H1 (cell line): ENCODE measurements around the gene SCN4A. TPM values are rescaled to one million over a fixed set of nuclear protein-coding genes. Genes with fewer than 3 reads are reported as not detected.

Experiments
- CTCF ChIA-PET: fragments of 300-600 bp; sonication (Branson Sonifier 250); formaldehyde crosslinking; loops from one replicate; lab custom pipeline; 2021; ENCODE audit not compliant: partially characterized antibody; lab: Charles Lee
- POLR2A ChIA-PET: fragments of 300-600 bp; sonication (Branson Sonifier 250); formaldehyde crosslinking; loops from one replicate; lab custom pipeline; 2021; ENCODE audit warnings: inconsistent platforms; ENCODE audit not compliant: partially characterized antibody; lab: Charles Lee
- DNase-seq, 2 experiments: peaks; one replicate each; pipeline versions ENCODE4 v3.0.0 to v3.0.0-alpha.2; 2010 to 2022; ENCODE audit warnings: low spot score in 2 of 2, low read depth in 1 of 2, mixed read lengths in 1 of 2
- FAIRE-seq: peaks from 2 replicates; lab custom pipeline; 2011; peaks lifted over from hg19 to GRCh38; lab: Jason Lieb, UNC
- H2AFZ ChIP-seq: 2 replicates; pipeline ENCODE4 v1.8.1; 2012; ENCODE audit warnings: low read length, inconsistent platforms
- H2AK5ac ChIP-seq: 2 replicates; pipeline ENCODE4 v1.6.1; 2013; ENCODE audit warnings: low read depth, low read length
- H2BK120ac ChIP-seq: replicated peaks from 2 replicates; pipeline ENCODE3; 2013; ENCODE audit warnings: low read depth, low read length, inconsistent platforms
- H2BK12ac ChIP-seq: 2 replicates; pipeline ENCODE4 v1.6.1; 2013; ENCODE audit warnings: low read depth, low read length
- H2BK15ac ChIP-seq: 2 replicates; pipeline ENCODE4 v1.6.1; 2013; ENCODE audit warnings: low read length
- H2BK20ac ChIP-seq: 2 replicates; pipeline ENCODE4 v1.6.1; 2013; ENCODE audit warnings: low read length
- H2BK5ac ChIP-seq: 2 replicates; pipeline ENCODE4 v1.6.1; 2013; ENCODE audit warnings: low read depth, low read length
- H3K14ac ChIP-seq: 2 replicates; pipeline ENCODE4 v1.6.1; 2013; ENCODE audit warnings: inconsistent platforms; ENCODE audit not compliant: insufficient read length
- H3K18ac ChIP-seq: 2 replicates; pipeline ENCODE4 v1.6.1; 2013; ENCODE audit warnings: low read length; ENCODE audit errors: extremely low read depth
- H3K23ac ChIP-seq: 2 replicates; pipeline ENCODE4 v1.6.1; 2013; ENCODE audit warnings: inconsistent platforms; ENCODE audit not compliant: insufficient read length
- H3K23me2 ChIP-seq: 2 replicates; pipeline ENCODE4 v1.6.1; 2013; ENCODE audit warnings: low read depth, low read length
- H3K27ac ChIP-seq: 2 replicates; pipeline ENCODE4 v1.6.1; 2011; ENCODE audit warnings: low read depth, low read length, inconsistent platforms
- H3K27me3 ChIP-seq, 4 experiments: replicated peaks in 1 of 4; 1 replicate in 1 of 4; 2 replicates in 3 of 4; pipeline versions ENCODE4 v1.6.1 to v1.8.1; 2011 to 2013; ENCODE audit warnings: low read length in 3 of 4, mild to moderate bottlenecking in 3 of 4, inconsistent platforms in 2 of 4, mixed read lengths in 2 of 4, moderate library complexity in 1 of 4; ENCODE audit not compliant: control insufficient read depth in 3 of 4, insufficient read depth in 3 of 4; ENCODE audit errors: extremely low read depth in 1 of 4
- H3K36me3 ChIP-seq, 4 experiments: 2 replicates each; pipeline versions ENCODE4 v1.6.1 to v1.8.1; 2011 to 2013; ENCODE audit warnings: mild to moderate bottlenecking in 4 of 4, low read length in 3 of 4, moderate library complexity in 2 of 4, control low read depth in 1 of 4, inconsistent platforms in 1 of 4; ENCODE audit not compliant: insufficient read depth in 4 of 4, control insufficient read depth in 2 of 4
- H3K4ac ChIP-seq: replicated peaks from 2 replicates; pipeline ENCODE3; 2013; ENCODE audit warnings: low read length, low read depth, mixed read lengths, inconsistent platforms; ENCODE audit not compliant: insufficient read length
- H3K4me1 ChIP-seq, 4 experiments: replicated peaks in 1 of 4; 1 replicate in 1 of 4; 2 replicates in 3 of 4; pipeline versions ENCODE4 v1.6.1 to v1.8.1; 2011 to 2013; ENCODE audit warnings: low read length in 3 of 4, inconsistent platforms in 2 of 4, mixed read lengths in 1 of 4; ENCODE audit not compliant: insufficient read depth in 4 of 4, control insufficient read depth in 3 of 4
- H3K4me2 ChIP-seq, 2 experiments: 2 replicates each; pipeline versions ENCODE4 v1.6.1 to v1.8.1; 2011 to 2013; ENCODE audit warnings: low read depth in 2 of 2, low read length in 2 of 2, control low read depth in 1 of 2, inconsistent platforms in 1 of 2, mild to moderate bottlenecking in 1 of 2; ENCODE audit not compliant: insufficient read depth in 1 of 2
- H3K4me3 ChIP-seq, 4 experiments: fragments of 200-600, 300-600 bp in 1 of 4; sonication (generic), shearing (Covaris generic), sonication (Bioruptor Twin) in 1 of 4; 2 replicates each; pipeline versions ENCODE4 v1.5.1 to v1.8.1; 2011 to 2016; ENCODE audit warnings: low read length in 4 of 4, low read depth in 3 of 4, control low read depth in 2 of 4, inconsistent platforms in 2 of 4, mild to moderate bottlenecking in 2 of 4, mixed read lengths in 1 of 4, moderate library complexity in 1 of 4; ENCODE audit not compliant: insufficient read depth in 2 of 4; ENCODE audit errors: extremely low read depth in 1 of 4
- H3K56ac ChIP-seq: replicated peaks from 2 replicates; pipeline ENCODE3; 2013; ENCODE audit warnings: low read depth, mild to moderate bottlenecking, mixed read lengths, low read length, inconsistent platforms; ENCODE audit not compliant: insufficient read length
- H3K79me1 ChIP-seq: 2 replicates; pipeline ENCODE4 v1.6.1; 2013; ENCODE audit warnings: low read depth, low read length, control low read depth
- H3K79me2 ChIP-seq, 2 experiments: 2 replicates each; pipeline versions ENCODE4 v1.6.1 to v1.8.1; 2012 to 2013; ENCODE audit warnings: low read length in 2 of 2, mild to moderate bottlenecking in 2 of 2, inconsistent platforms in 1 of 2; ENCODE audit not compliant: insufficient read depth in 2 of 2, control insufficient read depth in 1 of 2
- H3K9ac ChIP-seq, 4 experiments: replicated peaks in 1 of 4; 1 replicate in 1 of 4; 2 replicates in 3 of 4; pipeline versions ENCODE4 v1.6.1 to v1.8.1; 2011 to 2013; ENCODE audit warnings: low read depth in 3 of 4, low read length in 3 of 4, control low read depth in 2 of 4, mild to moderate bottlenecking in 2 of 4, moderate library complexity in 2 of 4, inconsistent platforms in 1 of 4; ENCODE audit errors: extremely low read depth in 1 of 4
- H3K9me3 ChIP-seq, 2 experiments: 2 replicates each; pipeline versions ENCODE4 v1.6.1 to v1.8.1; 2012 to 2013; ENCODE audit warnings: mild to moderate bottlenecking in 2 of 2, moderate library complexity in 2 of 2, control low read depth in 1 of 2, inconsistent platforms in 1 of 2, low read depth in 1 of 2, low read length in 1 of 2, mixed read lengths in 1 of 2; ENCODE audit not compliant: insufficient read depth in 2 of 2
- H4K20me1 ChIP-seq, 2 experiments: replicated peaks in 1 of 2; 2 replicates each; pipeline versions ENCODE3 to v1.8.1; 2011 to 2013; ENCODE audit warnings: inconsistent platforms in 2 of 2, low read length in 2 of 2, mild to moderate bottlenecking in 1 of 2; ENCODE audit not compliant: insufficient read depth in 2 of 2, control insufficient read depth in 1 of 2
- H4K5ac ChIP-seq: 2 replicates; pipeline ENCODE4 v1.6.1; 2013; ENCODE audit warnings: low read length, low read depth, mixed read lengths, inconsistent platforms; ENCODE audit not compliant: insufficient read length
- H4K8ac ChIP-seq: 2 replicates; pipeline ENCODE4 v1.8.0; 2013; ENCODE audit warnings: mild to moderate bottlenecking, moderate library complexity, low read length, inconsistent platforms; ENCODE audit not compliant: insufficient read depth; ENCODE audit errors: extremely low read depth
- H4K91ac ChIP-seq: replicated peaks from 2 replicates; pipeline ENCODE3; 2013; ENCODE audit warnings: low read length, mixed read lengths, inconsistent platforms; ENCODE audit not compliant: insufficient read length
- CHD1 ChIP-seq: IDR thresholded peaks from 2 replicates; pipeline ENCODE4 v1.6.1; 2012; ENCODE audit warnings: low read depth, low read length, improper control_type of control experiment
- CHD2 ChIP-seq: IDR thresholded peaks from 2 replicates; pipeline ENCODE4 v1.6.1; 2012; ENCODE audit warnings: low read length, improper control_type of control experiment
- PHF8 ChIP-seq: fragments of 200-600 bp; sonication (generic); conservative IDR thresholded peaks from 2 replicates; pipeline ENCODE4 v1.7.1; 2012; ENCODE audit warnings: low read depth, mild to moderate bottlenecking, inconsistent platforms, low read length, moderate library complexity
- POLR2A ChIP-seq, 2 experiments: IDR thresholded peaks; 1 replicate in 1 of 2; 2 replicates in 1 of 2; pipeline ENCODE4 v1.6.1; 2011; ENCODE audit warnings: low read depth in 2 of 2, low read length in 2 of 2, mild to moderate bottlenecking in 2 of 2; ENCODE audit errors: control extremely low read depth in 1 of 2
- POLR2AphosphoS5 ChIP-seq: IDR thresholded peaks from 2 replicates; pipeline ENCODE4 v1.6.1; 2011; ENCODE audit warnings: low read depth, low read length
- SIN3A ChIP-seq, 2 experiments: IDR thresholded peaks in 1 of 2; conservative IDR thresholded peaks in 1 of 2; 2 replicates each; pipeline ENCODE4 v1.6.1; 2011 to 2012; ENCODE audit warnings: low read length in 2 of 2, improper control_type of control experiment in 1 of 2, low read depth in 1 of 2, mild to moderate bottlenecking in 1 of 2
- WGBS, 2 experiments: shearing (Covaris generic) in 1 of 2; methylation state at CpG; one replicate each; pipeline versions ENCODE4 v1.1.6 to v1.1.7; 2013 to 2015; ENCODE audit warnings: low lambda C conversion rate in 2 of 2, mixed read lengths in 2 of 2, inconsistent platforms in 1 of 2, low coverage in 1 of 2, missing lambda C conversion rate in 1 of 2; ENCODE audit not compliant: insufficient replicate concordance in 2 of 2, insufficient coverage in 1 of 2, insufficient read length in 1 of 2; ENCODE audit errors: extremely low coverage in 1 of 2, missing lambda C conversion rate in 1 of 2; 5-methylcytosine and 5-hydroxymethylcytosine counted together
- polyA plus RNA-seq, 7 experiments: library from polyadenylated mRNA; depleted of rRNA in 3 of 7; stranded (reverse) in 5 of 7; unstranded in 2 of 7; fragments of >200 nt in 5 of 7; fragments of 200-250 nt in 2 of 7; gene quantifications; 1 replicate in 5 of 7; 2 replicates in 1 of 7; 4 replicates in 1 of 7; pipeline versions ENCODE4 v1.2.1 to v1.2.3, GENCODE V29; 2011 to 2013; ENCODE audit warnings: missing spikeins in 2 of 7, mixed read lengths in 2 of 7
- total RNA-seq: library from RNA; stranded (reverse); fragmentation: NEBNext Ultra II Directional; extraction: Animal tissue kit (Norgen Biotek cat#: 25700); gene quantifications from 2 replicates; pipeline ENCODE4 v1.2.1, GENCODE V29; 2021
- TF ChIP-seq, protein P1 (sequence below): IDR thresholded peaks from 2 replicates; pipeline ENCODE4 v1.6.1; 2012; ENCODE audit warnings: inconsistent platforms
- TF ChIP-seq, protein P2 (sequence below): IDR thresholded peaks from 2 replicates; pipeline ENCODE4 v1.6.1; 2012; ENCODE audit warnings: inconsistent platforms

The SCN4A gene
- total and polyA plus RNA-seq, 2 of the 8 experiments (the other 6 are each of a cell fraction or from before 2014, with no cell fraction given): 5.0 to 8.5 TPM

GRCh38 chr17:63997341-63998048 is 24.8 kb upstream of the SCN4A start:
- no peak for FAIRE-seq
- Histone ChIP-seq H2BK20ac (no peak overlapping the region), H2BK15ac (peak overlapping the region; percentile 89; the same call in 1 of the 2 replicates), H3K4me2 (peak overlapping the region; percentile 87 to 95), H3K4me3 (peak overlapping the region; percentile 62 to 87 (median 76)), H4K20me1 (peaks cover 0 to 5% of the 10 kb centered on the region in 2 experiments), H3K9ac (no peak overlapping the region), H3K27ac (no peak overlapping the region), H3K14ac (no peak overlapping the region), H2AFZ (peak overlapping the region; percentile 99), H3K36me3 (no peaks in the 10 kb centered on the region), H3K27me3 (peaks cover 0 to 28% (median 16%) of the 10 kb centered on the region in 4 experiments; a peak in 5 of 7 replicates), H3K4me1 (peaks cover 3 to 14% (median 6%) of the 10 kb centered on the region in 4 experiments), H2BK120ac (no peak overlapping the region), H3K18ac (peak overlapping the region; percentile 57), H3K9me3 (no peaks in the 10 kb centered on the region), H4K91ac (no peak overlapping the region), H4K5ac (no peak overlapping the region), H3K79me1 (no peaks in the 10 kb centered on the region), H2AK5ac (no peak overlapping the region), H2BK5ac (no peak overlapping the region; the same call in 1 of the 2 replicates), H3K23ac (no peak overlapping the region), H3K4ac (no peak overlapping the region), H3K23me2 (peaks cover 12% of the 10 kb centered on the region; the same call in 1 of the 2 replicates), H3K56ac (no peak overlapping the region), H2BK12ac (no peak overlapping the region), H4K8ac (no peak overlapping the region), H3K79me2 (no peaks in the 10 kb centered on the region)
- ChIA-PET POLR2A (interaction anchor here (1.0 to 1.4 kb wide), 4 partner anchors 9 to 149 kb away, joined by 3 read pairs; partner anchors contain the start of gene ERN1), CTCF (interaction anchor here (1.1 to 4.9 kb wide), 11 partner anchors 9 to 138 kb away, joined by 3 to 25 read pairs (median 4); partner anchors contain the start of genes CSHL1 and GH1)
- TF ChIP-seq, protein P1, sequence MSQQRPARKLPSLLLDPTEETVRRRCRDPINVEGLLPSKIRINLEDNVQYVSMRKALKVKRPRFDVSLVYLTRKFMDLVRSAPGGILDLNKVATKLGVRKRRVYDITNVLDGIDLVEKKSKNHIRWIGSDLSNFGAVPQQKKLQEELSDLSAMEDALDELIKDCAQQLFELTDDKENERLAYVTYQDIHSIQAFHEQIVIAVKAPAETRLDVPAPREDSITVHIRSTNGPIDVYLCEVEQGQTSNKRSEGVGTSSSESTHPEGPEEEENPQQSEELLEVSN: peak; percentile 49; the same call in 1 of the 2 replicates
- TF ChIP-seq SIN3A (conservative IDR thresholded peaks at IDR 0.05 in 1 of 2, IDR thresholded peaks at IDR 0.05 in 1 of 2; ENCODE audit: low read depth in 1 of 2, low read length in 2 of 2): 0 out of 4 replicates have a peak, but pooled peaks of 1 of the 2 experiments have one; percentile 22
- TF ChIP-seq, protein P2, sequence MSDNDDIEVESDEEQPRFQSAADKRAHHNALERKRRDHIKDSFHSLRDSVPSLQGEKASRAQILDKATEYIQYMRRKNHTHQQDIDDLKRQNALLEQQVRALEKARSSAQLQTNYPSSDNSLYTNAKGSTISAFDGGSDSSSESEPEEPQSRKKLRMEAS: peak; percentile 59
- no peak for TF ChIP-seq PHF8
- TF ChIP-seq POLR2AphosphoS5: no peak
- TF ChIP-seq CHD1: no peak
- no peak for TF ChIP-seq POLR2A (IDR thresholded peaks at IDR 0.05; ENCODE audit: control extremely low read depth in 1 of 2, low read depth in 2 of 2, low read length in 2 of 2)
- no peak for TF ChIP-seq CHD2
- no peak for DNase-seq
- 13% methylated on average over 19 of the region's 19 CpGs; no CpG with 5 or more reads in 1 of the 2 experiments for WGBS, 2 experiments
